Suppressor macrophage treated with lipopolysaccharide for 1 hour (primary cell): Measurements from ENCODE around the gene SENP3.

Source experiments
- DNase-seq, 3 donors: peaks; one replicate each; pipeline ENCODE4 v3.0.0-alpha.2; 2020 to 2022

SENP3 gene

DNA sequence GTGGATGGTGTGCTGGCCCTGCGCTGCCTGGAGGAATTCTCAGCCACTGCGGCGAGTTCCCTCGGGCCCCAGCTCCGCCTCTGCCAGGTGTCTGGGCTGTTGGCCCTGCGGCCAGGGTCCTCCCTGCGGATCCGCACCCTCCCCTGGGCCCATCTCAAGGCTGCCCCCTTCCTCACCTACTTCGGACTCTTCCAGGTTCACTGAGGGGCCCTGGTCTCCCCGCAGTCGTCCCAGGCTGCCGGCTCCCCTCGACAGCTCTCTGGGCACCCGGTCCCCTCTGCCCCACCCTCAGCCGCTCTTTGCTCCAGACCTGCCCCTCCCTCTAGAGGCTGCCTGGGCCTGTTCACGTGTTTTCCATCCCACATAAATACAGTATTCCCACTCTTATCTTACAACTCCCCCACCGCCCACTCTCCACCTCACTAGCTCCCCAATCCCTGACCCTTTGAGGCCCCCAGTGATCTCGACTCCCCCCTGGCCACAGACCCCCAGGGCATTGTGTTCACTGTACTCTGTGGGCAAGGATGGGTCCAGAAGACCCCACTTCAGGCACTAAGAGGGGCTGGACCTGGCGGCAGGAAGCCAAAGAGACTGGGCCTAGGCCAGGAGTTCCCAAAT is 4.5 kb upstream of the SENP3 start:
- no peak for DNase-seq

DNA sequence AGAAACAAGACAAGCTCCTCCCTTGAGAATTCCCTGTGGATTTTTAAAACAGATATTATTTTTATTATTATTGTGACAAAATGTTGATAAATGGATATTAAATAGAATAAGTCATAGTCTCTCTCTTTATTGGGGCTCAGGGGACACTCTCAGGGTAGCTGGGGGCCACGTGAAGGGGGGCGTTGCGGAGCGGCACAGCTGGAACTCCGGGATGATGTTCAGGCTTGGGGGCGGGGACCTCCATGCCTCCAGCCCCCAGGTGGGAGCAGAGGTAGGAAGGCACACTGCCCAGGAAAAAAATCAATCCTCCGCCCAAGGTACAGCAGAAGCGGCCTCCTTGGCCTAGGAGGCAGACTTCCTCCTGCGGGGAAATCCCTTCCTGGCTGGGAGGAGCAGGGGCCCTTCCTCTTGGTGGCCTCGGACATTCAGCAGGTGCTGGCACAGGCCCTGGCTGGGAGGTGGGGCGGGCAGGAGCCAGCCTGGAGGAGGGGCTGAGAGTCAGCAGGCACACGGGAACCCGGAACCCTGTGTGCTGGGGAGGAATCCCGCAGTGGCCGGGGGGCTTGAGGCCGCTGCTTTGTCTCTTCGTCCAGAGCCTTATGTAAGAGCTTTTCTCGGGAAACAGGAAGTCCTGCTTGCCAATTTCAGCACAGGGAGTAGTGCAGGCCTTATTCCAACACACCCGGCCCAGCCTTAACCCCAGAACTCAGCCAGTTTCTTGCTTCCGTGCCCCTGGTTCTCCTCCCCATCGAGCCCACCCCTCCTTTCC is 3.8 kb upstream of the SENP3 start:
- peak; percentile 76 to 86 (median 78) for DNase-seq

DNA sequence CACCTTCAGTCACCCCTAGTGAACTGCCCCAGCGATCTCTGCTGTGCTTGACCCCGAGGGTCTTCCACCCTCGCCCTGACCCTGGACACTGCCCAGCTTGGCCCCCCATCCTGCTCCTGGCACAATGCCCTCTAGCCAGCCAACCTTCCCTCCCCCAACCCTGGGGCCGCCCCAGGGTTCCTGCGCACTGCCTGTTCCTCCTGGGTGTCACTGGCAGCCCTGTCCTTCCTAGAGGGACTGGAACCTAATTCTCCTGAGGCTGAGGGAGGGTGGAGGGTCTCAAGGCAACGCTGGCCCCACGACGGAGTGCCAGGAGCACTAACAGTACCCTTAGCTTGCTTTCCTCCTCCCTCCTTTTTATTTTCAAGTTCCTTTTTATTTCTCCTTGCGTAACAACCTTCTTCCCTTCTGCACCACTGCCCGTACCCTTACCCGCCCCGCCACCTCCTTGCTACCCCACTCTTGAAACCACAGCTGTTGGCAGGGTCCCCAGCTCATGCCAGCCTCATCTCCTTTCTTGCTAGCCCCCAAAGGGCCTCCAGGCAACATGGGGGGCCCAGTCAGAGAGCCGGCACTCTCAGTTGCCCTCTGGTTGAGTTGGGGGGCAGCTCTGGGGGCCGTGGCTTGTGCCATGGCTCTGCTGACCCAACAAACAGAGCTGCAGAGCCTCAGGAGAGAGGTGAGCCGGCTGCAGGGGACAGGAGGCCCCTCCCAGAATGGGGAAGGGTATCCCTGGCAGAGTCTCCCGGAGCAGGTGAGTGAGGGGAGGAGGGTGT is 3.0 kb upstream of the SENP3 start, which contains the start of gene TNFSF13:
TSS of gene TNFSF13 (plus strand) at position 207 of the 776 bp plus-strand sequence. CDS start at position 497, 290 bp downstream.
- peak; percentile 50 to 53 (median 50) for DNase-seq

DNA sequence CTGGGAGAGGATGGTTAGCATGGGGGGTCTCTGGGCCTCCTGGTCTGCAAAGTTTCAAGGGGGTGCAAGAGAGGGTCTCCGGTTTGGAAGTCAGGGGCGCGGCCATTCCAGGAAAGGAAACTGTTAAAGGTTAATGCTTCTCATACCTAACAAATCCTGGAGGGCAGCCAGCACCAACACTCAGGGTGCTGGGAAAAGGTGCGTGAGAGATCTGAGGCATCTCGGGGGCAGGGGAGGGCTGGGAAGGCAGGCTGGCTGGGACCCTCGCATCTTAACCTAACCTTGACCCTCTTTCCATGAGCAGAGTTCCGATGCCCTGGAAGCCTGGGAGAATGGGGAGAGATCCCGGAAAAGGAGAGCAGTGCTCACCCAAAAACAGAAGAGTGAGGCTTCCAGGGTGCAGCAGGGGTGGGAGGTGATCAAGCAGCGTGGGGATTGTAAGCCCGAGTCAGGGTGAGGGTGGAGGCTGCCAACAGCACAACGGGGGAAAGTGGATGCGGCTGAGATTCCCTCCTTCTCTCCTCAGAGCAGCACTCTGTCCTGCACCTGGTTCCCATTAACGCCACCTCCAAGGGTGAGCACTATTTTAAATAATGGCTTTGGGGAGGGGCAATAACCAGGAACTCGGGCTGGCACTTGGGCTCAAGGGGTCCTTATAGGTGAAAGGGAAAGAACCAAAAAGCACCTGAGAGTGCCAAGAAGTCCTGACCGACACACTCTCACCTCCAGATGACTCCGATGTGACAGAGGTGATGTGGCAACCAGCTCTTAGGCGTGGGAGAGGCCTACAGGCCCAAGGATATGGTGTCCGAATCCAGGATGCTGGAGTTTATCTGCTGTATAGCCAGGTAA is 2.2 kb upstream of the SENP3 start:
- DNase-seq, result no peak

DNA sequence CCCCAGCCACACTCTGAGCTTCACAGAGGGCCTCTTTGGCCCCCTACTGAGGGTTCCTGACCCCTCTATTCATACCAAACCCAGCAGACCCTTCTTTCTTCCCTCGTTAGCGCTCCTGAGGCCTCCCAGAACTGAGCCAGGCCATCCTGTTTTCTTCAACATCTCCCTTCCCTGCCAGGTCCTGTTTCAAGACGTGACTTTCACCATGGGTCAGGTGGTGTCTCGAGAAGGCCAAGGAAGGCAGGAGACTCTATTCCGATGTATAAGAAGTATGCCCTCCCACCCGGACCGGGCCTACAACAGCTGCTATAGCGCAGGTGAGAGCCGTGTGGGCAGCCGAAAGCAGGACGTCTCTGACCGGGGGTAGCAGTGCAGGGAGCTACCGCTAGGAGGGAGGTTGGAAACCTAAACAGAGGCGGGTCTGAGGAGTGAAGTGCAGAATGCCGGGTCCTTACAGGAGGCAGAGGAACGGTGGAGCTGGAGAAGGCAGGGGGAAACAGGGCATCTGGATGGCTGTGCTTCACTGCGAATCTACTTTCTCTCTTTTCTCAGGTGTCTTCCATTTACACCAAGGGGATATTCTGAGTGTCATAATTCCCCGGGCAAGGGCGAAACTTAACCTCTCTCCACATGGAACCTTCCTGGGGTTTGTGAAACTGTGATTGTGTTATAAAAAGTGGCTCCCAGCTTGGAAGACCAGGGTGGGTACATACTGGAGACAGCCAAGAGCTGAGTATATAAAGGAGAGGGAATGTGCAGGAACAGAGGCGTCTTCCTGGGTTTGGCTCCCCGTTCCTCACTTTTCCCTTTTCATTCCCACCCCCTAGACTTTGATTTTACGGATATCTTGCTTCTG is 1.3 kb upstream of the SENP3 start:
- peak; percentile 63 to 81 (median 70) for DNase-seq

DNA sequence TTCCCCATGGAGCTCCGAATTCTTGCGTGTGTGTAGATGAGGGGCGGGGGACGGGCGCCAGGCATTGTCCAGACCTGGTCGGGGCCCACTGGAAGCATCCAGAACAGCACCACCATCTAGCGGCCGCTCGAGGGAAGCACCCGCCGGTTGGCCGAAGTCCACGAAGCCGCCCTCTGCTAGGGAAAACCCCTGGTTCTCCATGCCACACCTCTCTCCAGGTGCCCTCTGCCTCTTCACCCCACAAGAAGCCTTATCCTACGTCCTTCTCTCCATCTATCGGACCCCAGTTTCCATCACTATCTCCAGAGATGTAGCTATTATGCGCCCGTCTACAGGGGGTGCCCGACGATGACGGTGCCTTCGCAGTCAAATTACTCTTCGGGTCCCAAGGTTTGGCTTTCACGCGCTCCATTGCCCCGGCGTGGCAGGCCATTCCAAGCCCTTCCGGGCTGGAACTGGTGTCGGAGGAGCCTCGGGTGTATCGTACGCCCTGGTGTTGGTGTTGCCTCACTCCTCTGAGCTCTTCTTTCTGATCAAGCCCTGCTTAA is 617 bp upstream of the SENP3 start:
- DNase-seq, result peak; percentile 87 to 92 (median 90)

DNA sequence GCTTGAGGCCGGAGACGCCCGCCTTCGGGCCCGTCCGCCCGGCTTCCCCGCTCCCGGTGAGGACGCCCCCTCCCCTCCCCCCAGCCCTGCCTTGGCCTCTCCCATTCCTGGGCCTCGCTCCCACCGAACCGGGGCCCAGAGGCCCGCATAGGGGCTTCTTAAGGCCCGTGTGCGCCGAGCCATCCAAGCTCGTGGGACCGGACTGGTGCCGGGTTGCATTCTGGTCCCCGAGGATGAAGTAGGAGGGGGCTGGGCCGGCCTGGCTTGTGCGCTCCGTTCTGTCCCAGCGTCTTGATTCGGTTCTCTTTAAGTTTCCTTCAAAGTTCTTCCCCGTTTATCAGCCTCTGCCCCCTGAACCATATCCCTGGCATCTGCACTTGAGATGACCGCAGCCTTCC is 488 bp downstream of the SENP3 start:
- DNase-seq, result no peak

DNA sequence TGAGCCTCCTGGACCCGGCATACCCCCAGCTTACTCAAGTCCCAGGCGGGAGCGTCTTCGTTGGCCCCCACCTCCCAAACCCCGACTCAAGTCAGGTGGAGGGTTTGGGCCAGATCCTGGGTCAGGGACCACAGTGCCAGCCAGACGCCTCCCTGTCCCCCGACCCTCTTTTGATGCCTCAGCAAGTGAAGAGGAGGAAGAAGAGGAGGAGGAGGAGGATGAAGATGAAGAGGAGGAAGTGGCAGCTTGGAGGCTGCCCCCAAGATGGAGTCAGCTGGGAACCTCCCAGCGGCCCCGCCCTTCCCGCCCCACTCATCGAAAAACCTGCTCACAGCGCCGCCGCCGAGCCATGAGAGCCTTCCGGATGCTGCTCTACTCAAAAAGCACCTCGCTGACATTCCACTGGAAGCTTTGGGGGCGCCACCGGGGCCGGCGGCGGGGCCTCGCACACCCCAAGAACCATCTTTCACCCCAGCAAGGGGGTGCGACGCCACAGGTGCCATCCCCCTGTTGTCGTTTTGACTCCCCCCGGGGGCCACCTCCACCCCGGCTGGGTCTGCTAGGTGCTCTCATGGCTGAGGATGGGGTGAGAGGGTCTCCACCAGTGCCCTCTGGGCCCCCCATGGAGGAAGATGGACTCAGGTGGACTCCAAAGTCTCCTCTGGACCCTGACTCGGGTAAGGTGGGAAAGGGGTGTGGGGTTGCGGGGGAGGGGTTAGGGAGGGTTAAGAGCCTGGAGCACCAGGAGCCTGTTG is 1.6 kb downstream of the SENP3 start:
- no peak for DNase-seq

DNA sequence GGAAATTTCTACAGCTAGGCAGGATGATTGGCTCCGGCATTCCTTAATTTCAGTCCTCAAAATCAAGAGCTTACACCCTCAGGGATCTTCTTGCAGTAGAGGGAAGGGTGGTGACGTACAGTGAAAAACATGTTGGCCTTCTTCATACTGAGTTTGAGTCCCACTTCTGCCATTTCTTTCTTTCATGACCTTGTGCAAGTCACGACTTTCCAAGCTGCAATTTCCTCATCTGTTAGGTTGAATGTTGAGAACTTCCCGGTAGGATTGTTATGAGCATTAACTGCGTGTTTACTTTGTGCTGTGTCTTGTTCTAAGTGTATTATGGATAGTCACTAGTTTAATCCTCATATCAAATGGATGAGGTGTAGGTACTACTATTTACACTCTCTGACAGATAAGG is 7.9 kb downstream of the SENP3 start:
- peak in 2 of 3 donors; percentile 37 to 39 for DNase-seq

DNA sequence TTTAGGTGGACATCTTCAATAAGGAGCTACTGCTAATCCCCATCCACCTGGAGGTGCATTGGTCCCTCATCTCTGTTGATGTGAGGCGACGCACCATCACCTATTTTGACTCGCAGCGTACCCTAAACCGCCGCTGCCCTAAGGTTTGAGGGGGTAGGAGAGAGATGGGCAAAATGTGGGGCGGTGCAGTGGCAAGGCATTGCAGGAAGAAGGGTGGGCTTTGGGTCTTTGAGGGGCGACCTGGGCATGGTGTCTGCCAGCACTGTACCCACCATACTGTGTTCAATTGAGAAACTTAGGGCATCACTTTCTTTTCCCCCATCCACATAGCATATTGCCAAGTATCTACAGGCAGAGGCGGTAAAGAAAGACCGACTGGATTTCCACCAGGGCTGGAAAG is 8.6 kb downstream of the SENP3 start:
- DNase-seq, result no peak

DNA sequence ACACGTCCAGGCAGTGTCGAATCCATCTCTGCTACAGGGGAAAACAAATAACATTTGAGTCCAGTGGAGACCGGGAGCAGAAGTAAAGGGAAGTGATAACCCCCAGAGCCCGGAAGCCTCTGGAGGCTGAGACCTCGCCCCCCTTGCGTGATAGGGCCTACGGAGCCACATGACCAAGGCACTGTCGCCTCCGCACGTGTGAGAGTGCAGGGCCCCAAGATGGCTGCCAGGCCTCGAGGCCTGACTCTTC is 10.5 kb downstream of the SENP3 start:
- no peak for DNase-seq

DNA sequence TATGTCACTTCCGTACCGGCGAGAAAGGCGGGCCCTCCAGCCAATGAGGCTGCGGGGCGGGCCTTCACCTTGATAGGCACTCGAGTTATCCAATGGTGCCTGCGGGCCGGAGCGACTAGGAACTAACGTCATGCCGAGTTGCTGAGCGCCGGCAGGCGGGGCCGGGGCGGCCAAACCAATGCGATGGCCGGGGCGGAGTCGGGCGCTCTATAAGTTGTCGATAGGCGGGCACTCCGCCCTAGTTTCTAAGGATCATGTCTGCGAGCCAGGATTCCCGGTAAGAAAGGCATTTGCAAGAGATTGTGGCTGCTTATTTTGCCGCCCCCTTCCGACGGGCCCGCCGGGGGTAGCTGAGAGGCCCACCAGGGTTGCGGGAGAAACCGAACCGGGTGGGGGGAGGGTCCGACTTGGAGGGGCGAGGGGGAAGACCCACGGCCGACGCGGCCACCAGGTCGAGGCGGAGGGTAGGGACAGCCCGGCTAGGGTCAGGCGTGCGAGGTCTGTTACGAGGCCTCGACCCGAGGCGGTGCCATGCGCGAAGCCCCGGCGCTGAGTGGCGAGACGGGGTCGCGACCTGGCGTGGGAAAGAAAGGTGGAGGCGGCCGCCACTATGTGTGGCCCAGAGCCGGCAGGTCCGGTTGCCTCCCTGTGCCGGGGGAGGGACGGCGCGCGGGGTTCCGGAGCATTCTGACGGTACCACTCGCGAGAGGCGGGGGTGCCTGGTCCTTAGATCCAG is 11.0 kb downstream of the SENP3 start:
- peak; percentile 99 to 100 (median 100) for DNase-seq

DNA sequence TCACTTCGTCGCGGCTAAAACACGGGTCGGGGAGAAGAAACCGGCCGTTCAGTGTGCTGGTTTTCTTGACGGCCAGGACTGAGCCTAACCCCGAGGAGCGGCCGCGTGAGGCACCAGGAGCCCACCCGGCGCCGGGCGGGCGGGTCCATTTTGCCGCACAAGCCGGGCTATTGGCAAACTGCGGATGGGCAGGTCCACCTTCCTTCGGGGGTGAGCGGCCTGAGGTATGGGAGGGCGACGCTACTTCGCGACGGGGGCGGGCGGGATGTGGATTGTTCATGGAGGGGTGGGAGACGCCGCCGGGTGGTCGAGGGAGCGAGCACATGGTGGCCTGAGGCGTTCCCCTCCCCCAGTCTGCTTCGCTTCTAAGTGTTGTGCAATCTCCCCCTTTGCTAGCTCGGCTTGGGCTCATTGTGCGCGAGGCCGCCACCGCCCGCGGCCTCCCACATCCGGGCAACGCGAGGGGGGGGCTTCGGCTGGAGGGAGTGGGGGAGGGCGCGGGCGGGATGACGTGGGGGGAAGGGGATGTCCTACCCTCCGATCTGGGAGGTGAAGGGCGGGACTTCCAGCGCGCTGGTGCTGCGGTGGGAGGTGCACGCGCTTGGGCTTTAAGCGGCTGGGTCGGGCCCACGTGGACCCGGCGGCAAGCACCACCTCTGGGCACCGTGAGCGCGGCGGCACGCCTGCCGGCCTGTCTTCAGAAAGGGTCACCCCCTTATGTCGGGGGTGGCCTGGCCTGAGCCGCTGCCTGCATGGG is 11.8 kb downstream of the SENP3 start:
- peak; percentile 93 to 97 (median 95) for DNase-seq

DNA sequence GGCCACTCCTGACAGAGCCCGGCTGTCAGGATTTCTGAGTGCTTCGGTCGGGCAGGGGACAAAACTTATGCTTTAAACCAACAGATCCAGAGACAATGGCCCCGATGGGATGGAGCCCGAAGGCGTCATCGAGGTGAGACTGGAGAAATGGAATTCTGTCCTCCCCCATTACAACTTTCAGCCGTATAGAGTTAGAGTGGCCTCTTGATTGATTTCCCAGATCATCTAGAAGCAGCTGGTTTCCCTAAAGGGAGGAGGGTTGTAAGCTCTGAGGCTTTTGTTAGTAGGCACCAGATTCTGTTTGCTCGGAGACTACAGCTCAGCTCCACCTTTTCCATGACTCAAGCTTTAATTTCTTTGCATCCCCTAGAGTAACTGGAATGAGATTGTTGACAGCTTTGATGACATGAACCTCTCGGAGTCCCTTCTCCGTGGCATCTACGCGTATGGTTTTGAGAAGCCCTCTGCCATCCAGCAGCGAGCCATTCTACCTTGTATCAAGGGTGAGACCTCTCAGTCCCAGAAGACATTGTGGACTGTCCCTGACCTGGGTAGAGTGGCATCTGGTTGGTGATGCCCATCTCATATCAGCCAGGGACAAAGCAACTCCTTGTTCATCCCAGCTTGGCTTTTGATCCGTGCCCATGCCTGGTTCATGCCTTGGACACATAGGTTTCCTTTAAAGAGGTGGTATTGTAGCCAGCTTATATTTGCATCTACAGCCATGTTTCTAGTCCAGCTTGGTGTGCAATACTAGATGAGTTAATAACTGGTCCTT is 12.6 kb downstream of the SENP3 start:
- peak in 1 of 3 donors; percentile 33 for DNase-seq

DNA sequence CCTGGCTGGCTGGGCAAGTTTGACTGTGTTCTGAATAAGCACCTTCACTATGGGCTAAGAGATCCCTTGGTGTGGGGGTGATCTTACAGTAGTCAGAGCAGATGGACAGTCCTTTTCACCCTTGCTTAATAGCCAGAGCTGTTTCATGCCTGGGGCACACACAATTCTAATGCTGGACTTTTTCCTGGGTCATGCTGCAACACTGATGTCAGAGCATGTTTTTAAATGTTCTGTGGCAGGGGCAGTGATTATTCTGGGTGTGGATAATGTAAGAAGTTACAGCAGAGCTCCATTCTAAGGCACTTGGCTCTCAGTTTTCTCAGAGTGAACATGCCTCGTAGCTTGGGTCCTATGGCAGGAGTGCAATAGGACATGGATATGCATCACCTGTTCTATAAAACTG is 13.8 kb downstream of the SENP3 start:
- peak in 1 of 3 donors; percentile 33 for DNase-seq

DNA sequence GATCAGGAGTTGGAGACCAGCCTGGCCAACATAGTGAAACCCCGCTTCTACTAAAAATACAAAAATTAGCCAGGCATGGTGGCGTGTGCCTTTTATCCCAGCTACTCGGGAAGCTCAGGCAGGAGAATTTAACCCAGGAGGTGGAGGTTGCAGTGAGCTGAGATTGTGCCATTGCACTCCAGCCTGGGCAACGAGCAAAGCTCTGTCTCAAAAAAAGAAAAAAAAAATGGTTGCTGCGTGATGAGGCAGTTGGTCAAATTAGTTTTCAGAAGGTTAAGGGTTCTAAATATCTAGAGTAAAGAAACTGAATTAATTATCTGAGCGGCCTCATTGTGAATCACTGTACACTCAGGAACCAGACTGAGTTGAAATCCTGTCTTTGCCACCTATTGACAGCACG is 14.2 kb downstream of the SENP3 start:
- no peak for DNase-seq

DNA sequence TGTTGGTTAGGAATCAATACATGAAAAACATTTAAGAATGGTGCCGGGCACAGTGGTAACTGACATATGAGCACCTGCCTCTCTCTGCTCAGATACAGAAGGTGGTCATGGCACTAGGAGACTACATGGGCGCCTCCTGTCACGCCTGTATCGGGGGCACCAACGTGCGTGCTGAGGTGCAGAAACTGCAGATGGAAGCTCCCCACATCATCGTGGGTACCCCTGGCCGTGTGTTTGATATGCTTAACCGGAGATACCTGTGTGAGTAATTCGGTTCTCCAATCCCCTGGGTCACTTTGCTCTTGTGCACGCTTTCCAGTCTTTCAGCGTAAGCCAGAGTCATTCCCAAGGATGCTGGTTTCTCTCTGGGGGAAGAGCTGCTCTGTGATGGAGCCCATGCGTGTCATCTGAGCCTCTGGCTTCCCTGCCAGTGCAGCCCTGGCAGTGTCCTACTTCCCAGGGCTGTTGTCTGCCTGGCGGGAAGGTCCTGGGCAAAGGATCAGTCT is 14.8 kb downstream of the SENP3 start:
- DNase-seq, result no peak
